HG03354 (cell line): ENCODE data around the gene UST.
"Not testable (repeated sequence)": the region's sequence is repeated elsewhere in the genome, so short reads cannot be mapped to it uniquely, and the experiment has no call there.

ENCODE experiments used
- ATAC-seq: cut with Tn5 transposase; IDR thresholded peaks from one replicate; pipeline ENCODE4 v1.9.1; 2021; ENCODE audit warnings: mild to moderate bottlenecking; ENCODE audit not compliant: unreplicated experiment, poor library complexity, severe bottlenecking

Gene UST

GRCh38 chr6:148959501-148959900, 212.7 kb downstream of the UST start:
- no peak for ATAC-seq

DNA sequence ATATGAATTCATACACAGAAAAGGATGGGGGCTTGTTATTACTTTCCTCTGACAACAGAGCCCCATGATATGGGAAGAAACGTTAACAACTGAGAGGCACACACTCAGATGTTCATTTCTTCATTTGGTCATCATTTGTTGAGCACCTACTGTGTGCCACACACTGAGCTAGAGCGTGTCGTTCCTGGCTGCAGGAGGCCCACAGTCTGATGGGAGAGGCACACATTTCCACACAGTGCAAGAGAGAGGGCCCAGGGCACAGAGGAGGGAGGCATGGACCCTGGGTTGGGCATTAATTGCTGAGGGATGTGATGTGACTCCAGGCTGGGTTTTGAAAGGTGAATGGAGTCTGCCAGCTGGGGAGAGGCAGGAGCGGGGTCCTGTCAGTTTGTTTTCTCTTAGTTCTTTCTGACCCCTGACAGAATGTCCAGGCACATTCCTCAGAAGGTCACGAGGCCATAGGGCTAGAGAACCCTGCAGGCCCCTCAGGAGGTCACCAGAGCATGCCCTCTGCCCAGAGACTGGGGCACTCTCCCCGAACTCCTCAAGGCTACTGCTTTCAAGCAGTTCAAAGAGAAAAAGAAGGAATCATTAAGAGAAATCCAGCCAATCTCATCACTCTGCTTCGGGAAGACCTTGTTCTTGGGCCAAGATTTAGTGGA, 216.2 kb downstream of the UST start:
- ATAC-seq: no peak

DNA sequence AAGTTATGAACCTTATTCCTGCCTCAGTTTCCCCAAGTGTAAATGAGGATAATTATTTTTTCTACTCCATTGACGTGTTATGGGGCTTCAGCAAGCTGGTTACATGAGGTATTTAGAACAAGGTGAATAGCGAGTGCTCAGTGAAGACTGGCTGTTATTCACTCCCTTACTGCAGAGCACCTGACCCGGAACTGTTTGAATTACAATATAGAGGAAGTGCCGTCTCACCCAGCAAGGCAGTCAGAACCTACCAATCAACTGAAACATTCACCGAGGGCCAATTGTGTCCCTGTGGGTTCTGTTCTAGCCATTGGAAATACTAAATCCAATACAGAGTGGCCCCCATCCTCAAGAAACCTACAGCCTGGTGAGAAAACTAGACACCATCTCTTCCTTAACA, 216.9 kb downstream of the UST start:
- ATAC-seq: no peak

GRCh38 chr6:148964467-148964866, 217.6 kb downstream of the UST start:
- no peak for ATAC-seq

DNA sequence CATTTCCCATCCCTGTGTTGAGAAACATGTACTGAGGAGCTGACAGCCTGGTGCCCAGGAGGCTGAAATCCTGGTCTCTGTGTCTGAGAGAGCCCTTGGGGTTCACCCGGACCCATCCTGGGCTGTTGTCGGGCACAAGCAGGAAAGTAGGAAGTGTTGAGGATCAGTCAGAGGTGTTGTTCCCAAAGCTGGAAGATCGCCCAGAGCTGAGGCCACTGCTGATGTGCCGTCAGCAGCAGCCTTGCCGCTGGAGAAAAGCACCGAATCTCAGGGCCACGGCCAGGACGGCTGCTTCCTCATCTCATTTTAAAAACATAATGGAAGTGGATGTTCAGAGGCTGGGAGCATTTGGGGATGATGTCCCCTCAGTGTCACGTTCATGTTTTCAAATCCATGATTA, 218.5 kb downstream of the UST start:
- no peak for ATAC-seq

GRCh38 chr6:148967011-148967520, 220.2 kb downstream of the UST start:
- no peak for ATAC-seq

GRCh38 chr6:148967541-148967956, 220.7 kb downstream of the UST start:
- no peak for ATAC-seq

DNA sequence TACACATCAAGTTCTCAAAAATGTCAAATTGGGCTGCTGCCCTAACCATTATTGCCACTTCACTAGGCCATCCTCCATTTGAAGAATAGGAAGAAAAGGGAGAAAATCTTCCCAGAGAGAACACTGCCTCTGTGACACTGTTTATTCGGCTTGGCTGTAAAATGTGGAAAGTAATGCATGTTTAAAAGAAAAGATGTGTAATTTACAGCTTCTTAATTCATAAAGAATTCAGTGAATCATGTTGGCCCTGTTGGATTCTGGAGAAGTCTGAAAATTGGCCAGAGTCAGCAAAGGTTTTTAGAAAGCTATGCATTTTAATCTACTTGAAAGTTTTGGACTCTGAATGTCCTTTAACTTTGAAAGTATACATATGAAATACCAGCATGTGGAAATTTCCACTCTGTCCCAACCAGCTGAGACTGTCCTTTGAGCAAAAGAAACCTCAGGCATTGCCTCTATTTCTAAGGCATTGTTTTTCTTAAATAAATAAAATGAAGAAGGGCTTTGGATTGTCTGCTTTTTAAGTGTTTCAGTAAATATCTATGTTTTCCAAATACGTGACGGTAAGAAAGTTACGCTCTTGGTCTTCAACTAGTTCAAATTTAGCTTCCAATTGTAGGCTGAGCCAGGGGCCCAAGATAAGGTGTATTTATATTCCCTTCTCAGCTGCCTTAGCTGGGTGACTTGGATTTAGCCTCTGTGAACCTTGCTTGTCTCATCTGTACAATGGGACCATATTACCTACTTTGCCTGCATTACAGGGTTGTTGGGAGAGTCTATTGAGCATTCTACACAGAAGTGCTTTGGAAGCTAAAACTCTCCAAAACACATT, 222.2 kb downstream of the UST start:
- ATAC-seq: no peak

GRCh38 chr6:148969603-148970061, 222.8 kb downstream of the UST start:
- no peak for ATAC-seq

GRCh38 chr6:148971031-148971927, 224.4 kb downstream of the UST start:
- ATAC-seq: no peak

DNA sequence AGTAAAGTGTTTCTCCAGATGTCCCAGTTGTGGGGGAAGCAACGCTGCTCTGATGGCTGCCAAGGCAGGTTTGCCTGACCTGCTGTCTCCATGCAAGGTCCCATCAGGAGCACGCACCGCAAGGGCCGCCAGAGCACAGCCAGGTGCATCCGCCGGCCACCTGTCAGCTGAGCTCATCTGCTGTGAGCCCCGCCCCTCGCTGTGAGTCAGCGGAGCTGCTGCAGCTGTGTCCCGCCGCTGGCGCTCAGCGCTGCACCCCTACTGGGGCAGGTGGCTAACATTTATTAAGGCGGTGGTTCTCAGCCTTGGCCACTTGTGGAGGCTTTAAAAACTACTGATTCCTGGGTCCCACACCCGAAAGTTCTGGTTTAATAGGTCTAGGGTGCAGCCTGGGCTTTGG, 225.7 kb downstream of the UST start:
- ATAC-seq: peak; percentile 94

GRCh38 chr6:148973538-148974208, 226.8 kb downstream of the UST start:
- ATAC-seq: no peak

- ATAC-seq: no peak
These were observed 227.5 kb downstream of the UST start for GRCh38 chr6:148974351-148974750.

DNA sequence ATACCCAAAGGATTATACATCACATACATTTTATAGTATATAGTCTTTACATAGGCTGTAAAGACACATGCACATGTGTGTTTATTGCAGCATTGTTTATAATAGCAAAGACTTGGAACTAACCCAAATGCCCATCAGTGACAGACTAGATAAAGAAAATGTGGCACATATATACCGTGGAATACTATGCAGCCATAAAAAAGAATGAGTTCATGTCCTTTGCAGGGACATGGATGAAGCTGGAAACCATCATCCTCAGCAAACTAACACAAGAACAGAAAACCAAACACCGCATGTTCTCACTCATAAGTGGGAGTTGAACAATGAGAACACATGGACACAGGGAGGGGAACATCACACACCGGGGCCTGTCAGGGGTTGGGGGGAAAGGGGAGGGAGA, 231.5 kb downstream of the UST start:
- ATAC-seq: not testable (repeated sequence)

- ATAC-seq: no peak
These were observed 232.4 kb downstream of the UST start for GRCh38 chr6:148979014-148979901.

GRCh38 chr6:148980234-148980633, 233.4 kb downstream of the UST start:
- ATAC-seq: no peak

DNA sequence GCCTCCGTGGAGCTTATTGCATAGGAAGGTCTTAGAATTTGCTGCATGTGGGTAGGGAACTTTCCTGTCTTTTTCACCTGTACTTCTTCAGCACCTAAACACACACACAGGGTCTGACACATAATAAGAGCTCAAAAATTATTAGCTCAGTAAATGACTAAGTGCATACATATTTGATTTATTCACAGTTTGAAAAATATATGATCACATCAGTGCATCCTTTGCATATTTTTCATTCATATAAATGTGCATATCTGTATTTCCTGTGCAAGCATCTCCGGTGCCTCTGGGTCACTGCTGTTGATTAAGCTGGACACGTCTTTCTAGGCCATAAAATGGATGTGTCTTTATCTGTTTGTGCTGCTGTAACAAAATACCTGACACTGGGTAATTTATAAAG, 234.7 kb downstream of the UST start:
- no peak for ATAC-seq

DNA sequence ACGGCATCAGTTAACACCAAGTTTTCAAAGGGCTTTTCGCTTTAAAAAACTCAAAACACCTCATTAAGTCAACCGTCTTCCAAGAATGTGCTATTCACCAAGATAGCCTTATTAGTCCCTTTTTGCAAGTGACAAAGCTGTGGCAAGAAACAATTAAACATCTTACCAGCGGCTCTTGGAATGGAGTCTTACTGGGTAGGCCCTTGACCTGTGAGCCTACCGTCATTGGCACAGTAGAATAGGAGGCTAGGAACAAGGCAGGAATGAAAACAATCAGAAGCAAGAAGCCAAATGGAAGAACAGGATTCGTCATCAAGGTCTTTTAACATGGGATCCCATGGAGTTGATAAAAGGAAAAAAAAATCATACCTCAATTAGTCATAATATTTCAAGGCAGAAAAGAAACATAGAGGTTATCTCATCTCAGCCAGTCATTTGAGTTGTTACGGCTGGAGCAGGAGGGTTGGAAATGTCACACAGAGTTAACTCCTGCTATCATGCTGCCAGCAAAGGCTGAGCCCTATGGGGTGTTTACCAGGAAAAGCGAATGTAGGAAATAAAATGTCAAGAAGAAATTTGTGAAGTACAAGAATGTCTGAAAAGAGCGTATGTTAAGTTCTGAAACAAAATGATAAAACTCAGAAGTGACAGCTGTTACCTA, 236.4 kb downstream of the UST start:
- ATAC-seq: no peak
